ENCODE data around the gene TMEM109. TPM values are rescaled to one million over a fixed set of nuclear protein-coding genes. Genes with fewer than 3 reads are reported as not detected.

The TMEM109 gene
- total RNA-seq, 1 donor from 2014 or later = 97.0 TPM

DNA sequence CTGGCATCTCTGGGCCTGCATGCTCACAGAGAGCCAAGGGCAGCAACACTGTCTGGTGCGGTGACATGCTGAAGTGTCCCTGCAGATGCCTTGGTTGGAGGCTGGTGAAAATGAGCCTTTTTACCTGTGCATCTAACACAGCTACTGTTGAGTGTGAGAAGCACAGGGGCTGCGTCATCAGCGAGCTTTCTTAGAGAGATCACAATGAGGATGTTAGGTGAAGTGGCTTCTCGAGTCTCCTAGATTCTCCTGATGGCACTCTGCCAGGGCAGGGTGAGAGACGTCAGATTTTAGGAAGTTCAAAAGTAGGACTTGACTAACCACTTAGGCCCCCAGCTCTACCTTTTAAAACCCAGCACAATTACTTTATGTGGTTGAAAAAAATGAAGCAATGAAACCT is 41.6 kb downstream of the TMEM109 start:
- Mint-ChIP-seq H3K4me3 (ENCODE audit: unreplicated experiment) (no peak overlapping the region), H3K36me3 (ENCODE audit: low read depth) (no peaks in the 10 kb centered on the region), H3K27me3 (ENCODE audit: low read depth) (peaks cover 10% of the 10 kb centered on the region)

GRCh38 chr11:60957188-60957587 is 43.2 kb downstream of the TMEM109 start:
- DNase-seq (ENCODE audit: low spot score) = no peak
- no peak overlapping the region for H3K27ac Mint-ChIP-seq (ENCODE audit: unreplicated experiment)
- peaks cover 10% of the 10 kb centered on the region for H3K27me3 Mint-ChIP-seq (ENCODE audit: low read depth)
- H3K9me3 Mint-ChIP-seq (ENCODE audit: low read depth) = peaks cover 5% of the 10 kb centered on the region
- H3K4me3 Mint-ChIP-seq (ENCODE audit: unreplicated experiment) = no peak overlapping the region
- no peaks in the 10 kb centered on the region for H3K36me3 Mint-ChIP-seq (ENCODE audit: low read depth)
- TF ChIP-seq, protein P1, sequence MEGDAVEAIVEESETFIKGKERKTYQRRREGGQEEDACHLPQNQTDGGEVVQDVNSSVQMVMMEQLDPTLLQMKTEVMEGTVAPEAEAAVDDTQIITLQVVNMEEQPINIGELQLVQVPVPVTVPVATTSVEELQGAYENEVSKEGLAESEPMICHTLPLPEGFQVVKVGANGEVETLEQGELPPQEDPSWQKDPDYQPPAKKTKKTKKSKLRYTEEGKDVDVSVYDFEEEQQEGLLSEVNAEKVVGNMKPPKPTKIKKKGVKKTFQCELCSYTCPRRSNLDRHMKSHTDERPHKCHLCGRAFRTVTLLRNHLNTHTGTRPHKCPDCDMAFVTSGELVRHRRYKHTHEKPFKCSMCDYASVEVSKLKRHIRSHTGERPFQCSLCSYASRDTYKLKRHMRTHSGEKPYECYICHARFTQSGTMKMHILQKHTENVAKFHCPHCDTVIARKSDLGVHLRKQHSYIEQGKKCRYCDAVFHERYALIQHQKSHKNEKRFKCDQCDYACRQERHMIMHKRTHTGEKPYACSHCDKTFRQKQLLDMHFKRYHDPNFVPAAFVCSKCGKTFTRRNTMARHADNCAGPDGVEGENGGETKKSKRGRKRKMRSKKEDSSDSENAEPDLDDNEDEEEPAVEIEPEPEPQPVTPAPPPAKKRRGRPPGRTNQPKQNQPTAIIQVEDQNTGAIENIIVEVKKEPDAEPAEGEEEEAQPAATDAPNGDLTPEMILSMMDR (IDR thresholded peaks at IDR 0.05) = no peak
- H3K4me1 Mint-ChIP-seq (ENCODE audit: low read depth) = peaks cover 10% of the 10 kb centered on the region

More for the DNA sequence above, 41.6 kb downstream of the TMEM109 start:
- Mint-ChIP-seq H3K27ac (ENCODE audit: unreplicated experiment) (no peak overlapping the region), H3K4me1 (ENCODE audit: low read depth) (peaks cover 17% of the 10 kb centered on the region), H3K9me3 (ENCODE audit: low read depth) (peaks cover 5% of the 10 kb centered on the region)
- DNase-seq (ENCODE audit: low spot score) = no peak
- TF ChIP-seq, protein P1 (IDR thresholded peaks at IDR 0.05) = no peak

- no peak overlapping the region for H3K27ac Mint-ChIP-seq (ENCODE audit: unreplicated experiment)
- TF ChIP-seq, protein P1 (IDR thresholded peaks at IDR 0.05) = no peak
- no peak for DNase-seq (ENCODE audit: low spot score)
- H3K4me3 Mint-ChIP-seq (ENCODE audit: unreplicated experiment) = no peak overlapping the region
- H3K27me3 Mint-ChIP-seq (ENCODE audit: low read depth) = peaks cover 8% of the 10 kb centered on the region
- peaks cover 5% of the 10 kb centered on the region for H3K9me3 Mint-ChIP-seq (ENCODE audit: low read depth)
- H3K4me1 Mint-ChIP-seq (ENCODE audit: low read depth) = peaks cover 7% of the 10 kb centered on the region
- H3K36me3 Mint-ChIP-seq (ENCODE audit: low read depth) = no peaks in the 10 kb centered on the region
Measured at GRCh38 chr11:60959431-60959830, 45.5 kb downstream of the TMEM109 start.

DNA sequence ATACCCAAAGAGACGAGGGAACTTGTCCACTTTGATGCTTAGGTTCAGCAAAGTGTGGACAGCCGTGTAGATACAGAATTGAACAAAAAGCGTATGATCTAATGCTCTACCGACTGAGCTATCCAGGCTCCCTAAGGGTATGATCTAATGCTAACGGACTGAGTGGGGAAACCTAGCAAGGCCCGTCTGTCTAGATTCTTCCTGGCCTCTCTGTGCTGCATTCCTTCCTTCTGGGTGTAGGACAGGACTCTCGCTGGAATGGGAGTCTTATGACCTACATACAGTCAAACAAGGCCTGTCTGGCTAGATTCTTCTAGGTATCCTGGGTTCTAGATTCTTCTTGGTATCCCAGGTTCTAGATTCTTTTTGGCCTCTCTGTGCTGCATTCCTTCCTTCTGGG is 46.4 kb downstream of the TMEM109 start:
- H3K9me3 Mint-ChIP-seq (ENCODE audit: low read depth) = peaks cover 5% of the 10 kb centered on the region
- peaks cover 7% of the 10 kb centered on the region for H3K4me1 Mint-ChIP-seq (ENCODE audit: low read depth)
- peaks cover 9% of the 10 kb centered on the region for H3K27me3 Mint-ChIP-seq (ENCODE audit: low read depth)
- TF ChIP-seq, protein P1 (IDR thresholded peaks at IDR 0.05) = no peak
- H3K4me3 Mint-ChIP-seq (ENCODE audit: unreplicated experiment) = no peak overlapping the region
- DNase-seq (ENCODE audit: low spot score) = no peak
- no peak overlapping the region for H3K27ac Mint-ChIP-seq (ENCODE audit: unreplicated experiment)
- H3K36me3 Mint-ChIP-seq (ENCODE audit: low read depth) = no peaks in the 10 kb centered on the region

GRCh38 chr11:60964801-60965200 is 50.8 kb downstream of the TMEM109 start:
- TF ChIP-seq, protein P1 (IDR thresholded peaks at IDR 0.05) = no peak
- DNase-seq (ENCODE audit: low spot score) = no peak
- H3K27me3 Mint-ChIP-seq (ENCODE audit: low read depth) = peaks cover 12% of the 10 kb centered on the region
- no peaks in the 10 kb centered on the region for H3K4me1 Mint-ChIP-seq (ENCODE audit: low read depth)
- peaks cover 10% of the 10 kb centered on the region for H3K9me3 Mint-ChIP-seq (ENCODE audit: low read depth)
- no peak overlapping the region for H3K4me3 Mint-ChIP-seq (ENCODE audit: unreplicated experiment)
- H3K36me3 Mint-ChIP-seq (ENCODE audit: low read depth) = peaks cover 3% of the 10 kb centered on the region
- H3K27ac Mint-ChIP-seq (ENCODE audit: unreplicated experiment) = no peak overlapping the region
